Measurements from ENCODE around the gene STK32C.
"Not testable (repeated sequence)": the region's sequence is repeated elsewhere in the genome, so short reads cannot be mapped to it uniquely, and the experiment has no call there.

STK32C gene

DNA sequence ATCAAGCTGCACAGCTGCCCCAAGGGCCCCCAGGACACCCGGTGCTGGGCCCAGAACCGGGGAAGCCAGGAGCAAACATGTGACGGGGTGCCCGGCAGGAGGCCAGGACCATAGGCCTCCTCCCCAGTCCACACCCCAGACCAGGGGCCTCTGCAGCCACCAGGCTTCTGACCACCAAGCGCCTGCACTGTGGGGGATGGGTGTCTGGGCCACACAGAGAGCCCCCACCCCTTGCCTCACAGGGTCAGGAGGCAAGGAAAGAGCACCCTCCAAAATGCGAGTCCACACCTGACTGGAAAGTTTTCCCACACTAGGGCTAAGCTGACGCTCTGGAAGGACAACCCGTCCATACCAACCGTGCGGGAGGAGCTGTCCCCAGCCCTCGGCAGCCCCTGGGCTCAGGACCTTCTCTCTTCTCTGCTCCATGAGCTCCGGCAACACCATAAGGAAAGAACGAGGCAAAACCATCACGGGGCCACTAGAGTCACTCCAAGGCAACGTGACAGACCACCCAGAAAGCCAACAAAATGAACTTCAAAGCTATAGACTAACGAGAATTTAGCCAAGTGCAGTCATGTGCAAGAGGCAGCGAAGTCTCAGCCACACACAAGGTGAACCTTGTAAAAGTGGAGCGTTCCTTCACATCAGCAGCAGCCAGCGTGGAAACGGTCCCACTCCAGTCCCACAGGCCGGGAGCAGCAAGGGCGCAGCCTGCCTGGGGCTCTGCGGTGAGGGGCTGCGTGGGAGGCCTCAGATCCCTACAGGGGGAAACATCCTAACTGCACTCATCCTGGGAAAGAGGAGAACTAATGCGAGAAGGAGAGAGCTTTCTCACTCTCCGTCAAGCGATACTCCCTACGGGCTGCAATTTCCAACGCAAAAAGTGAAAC lies 5.1 kb downstream of the STK32C start:
- no peak for DNase-seq (ENCODE audit: low read depth in 2 of 2)

DNA sequence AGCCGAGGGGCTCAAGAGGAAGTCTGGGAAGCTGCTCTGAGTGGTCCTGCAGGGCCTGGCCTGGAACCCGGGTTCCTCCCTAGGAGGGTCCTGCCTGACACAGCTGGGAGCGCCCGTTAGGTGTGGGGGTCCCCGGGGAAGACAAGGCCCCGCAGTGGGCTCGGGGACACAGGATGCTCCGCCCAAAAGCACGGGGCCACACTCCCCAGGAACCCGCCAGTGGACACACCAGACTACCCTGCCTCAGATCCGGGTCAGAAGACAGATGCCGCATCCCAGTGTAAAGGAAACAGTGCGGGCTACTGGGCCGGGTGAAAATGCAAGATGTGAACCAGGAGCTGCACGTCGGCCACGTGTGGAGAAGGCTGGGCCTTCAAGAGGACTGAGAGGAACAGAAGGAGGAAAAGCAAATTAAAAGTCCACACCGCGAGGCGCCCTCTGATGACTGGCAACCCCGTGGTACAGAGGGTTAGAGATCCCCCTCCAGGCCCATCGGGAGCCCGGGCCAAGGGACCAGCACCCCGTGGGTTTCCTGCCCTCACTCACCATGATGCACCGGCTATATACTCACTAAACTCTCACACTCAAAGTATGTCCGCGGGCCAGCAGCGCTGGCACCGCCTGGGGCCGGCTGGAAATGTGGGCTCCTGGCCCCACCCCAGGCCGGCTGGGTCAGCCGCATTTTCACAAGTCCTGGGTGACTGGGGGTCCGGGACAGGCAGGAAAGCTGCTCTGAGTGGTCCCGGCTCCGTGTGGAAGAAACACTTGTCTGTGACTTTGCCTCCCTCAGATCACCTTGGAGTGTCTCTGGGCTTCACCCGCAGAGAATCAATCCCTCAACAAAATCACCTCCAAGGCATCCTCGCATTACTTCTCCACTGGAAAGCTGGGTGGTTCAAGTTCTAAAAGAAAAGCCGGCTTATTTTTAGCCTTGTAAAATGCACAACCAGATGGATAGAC lies 6.1 kb downstream of the STK32C start:
- DNase-seq (ENCODE audit: low read depth in 2 of 2): no peak

DNA sequence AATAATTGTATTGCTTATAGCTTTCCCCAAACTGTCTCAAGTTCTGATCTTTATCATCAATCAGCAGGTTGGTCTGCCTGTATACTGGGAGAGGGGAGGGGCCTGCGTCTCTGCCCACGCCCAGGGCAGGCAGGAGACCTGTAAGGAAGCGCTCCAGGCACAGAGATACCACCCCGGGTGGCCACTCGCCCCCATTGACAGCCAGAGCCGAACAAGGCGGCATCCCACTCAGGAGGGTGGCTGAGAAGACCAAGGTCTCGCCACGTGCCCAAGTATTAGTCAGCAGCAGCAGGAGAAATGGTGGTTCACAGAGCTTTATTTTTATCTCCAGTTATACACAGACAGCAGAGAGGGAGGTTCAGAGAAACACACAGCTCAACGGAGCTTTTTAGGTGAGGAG lies 7.2 kb downstream of the STK32C start:
- DNase-seq (ENCODE audit: low read depth in 2 of 2): no peak

DNA sequence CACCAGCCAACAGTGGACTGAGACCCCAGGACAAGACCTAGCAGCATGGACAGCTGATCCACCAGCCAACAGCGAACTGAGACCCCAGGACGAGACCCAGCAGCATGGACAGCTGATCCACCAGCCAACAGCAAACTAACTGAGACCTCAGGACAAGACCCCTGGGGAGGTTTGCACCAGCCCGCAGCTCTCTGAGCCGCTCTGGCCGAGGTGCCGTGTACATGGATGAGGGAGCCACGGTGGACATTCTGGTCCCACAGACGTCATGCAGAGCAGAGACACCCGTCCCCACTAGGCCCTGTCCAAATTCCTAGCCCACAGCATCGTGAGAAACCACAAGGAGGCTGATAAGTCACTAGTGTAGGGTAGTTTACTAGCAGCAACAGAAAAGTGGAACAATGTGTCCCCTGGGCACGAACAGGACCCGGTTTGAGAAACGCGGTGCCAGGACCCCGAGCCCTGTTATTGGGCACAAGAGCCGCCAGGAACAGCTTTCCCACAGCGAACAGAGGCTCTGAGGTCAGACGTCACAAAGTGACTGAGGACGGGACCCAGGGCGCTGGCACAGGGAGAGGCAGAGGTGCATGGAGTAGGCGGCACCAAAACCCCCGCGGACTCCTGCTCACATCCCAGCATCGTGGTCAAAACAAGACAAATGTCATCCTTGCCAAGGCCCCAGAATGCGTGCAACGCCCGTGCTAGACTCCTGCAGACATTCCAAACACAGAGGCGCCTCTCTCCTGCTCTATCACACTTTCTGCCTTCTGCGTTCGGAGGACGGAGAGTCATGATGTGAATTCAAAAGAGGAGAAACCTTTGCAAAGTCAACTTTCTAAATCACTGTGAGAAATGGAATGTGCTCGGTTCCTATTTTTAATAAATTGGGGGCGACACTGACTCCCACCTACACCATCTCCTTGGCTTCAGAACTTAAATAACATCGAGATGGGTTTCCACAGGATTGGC lies 8.1 kb downstream of the STK32C start:
- no peak for DNase-seq (ENCODE audit: low read depth in 2 of 2)

DNA sequence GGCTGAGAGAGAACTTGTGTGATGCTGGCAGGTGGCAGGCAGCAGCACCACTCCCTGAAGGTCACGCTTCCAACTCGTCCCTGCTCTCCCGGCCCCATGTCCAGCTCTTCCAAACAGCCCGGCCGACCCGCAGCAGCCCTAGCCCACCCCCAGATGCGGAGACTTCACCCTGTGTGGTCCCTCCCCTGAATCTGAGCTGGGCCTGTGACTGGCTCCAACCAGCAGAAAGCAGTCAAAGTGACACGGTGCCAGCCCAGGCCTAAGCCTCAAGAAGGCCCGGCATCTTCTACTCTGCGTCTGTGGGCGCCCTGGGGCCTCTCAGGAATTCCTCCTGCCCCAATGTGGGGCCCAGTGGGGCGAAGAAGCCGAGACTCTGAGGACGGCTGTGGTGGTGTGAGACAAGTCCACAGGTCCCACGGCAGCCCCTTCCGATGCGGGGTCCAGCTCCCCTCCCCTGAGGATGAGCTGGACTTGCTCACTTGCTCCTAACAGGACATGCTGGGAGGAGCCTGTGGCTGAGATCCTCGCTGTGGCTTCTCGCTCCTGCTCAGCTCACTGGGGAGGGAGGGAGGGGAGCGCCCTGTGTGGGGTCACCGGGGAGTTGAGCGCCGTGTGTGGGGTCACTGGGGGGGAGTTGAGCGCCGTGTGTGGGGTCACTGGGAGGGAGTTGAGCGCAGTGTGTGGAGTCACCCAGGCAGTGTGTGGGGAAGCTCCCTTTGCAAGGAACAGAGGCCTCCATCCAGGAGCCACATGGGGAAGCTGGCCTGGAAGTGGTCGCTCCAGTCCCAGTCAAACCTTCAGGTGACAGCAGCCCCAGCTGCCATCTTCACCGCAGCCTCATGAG lies 9.5 kb downstream of the STK32C start:
- no peak for DNase-seq (ENCODE audit: low read depth in 2 of 2)

DNA sequence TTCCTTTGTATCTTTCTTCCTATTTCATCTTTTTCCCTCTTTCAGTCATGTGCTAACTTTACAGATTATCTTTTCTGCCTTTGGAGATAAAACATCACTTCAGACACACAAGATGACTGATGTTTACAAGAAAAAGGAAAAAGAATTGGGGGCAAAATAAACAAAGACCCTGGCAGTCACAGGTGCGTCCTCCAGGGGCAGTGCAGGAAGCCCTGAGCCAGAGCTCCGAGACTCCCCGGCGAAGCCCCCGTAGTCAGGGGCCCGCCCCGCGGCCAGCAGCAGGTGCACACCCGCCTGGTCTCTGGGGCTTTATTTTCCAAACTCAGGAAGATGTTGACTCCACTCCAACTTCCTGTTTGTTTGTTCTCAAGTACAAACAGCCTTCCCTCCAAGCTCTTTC lies 10.2 kb downstream of the STK32C start:
- DNase-seq (ENCODE audit: low read depth in 2 of 2): no peak

DNA sequence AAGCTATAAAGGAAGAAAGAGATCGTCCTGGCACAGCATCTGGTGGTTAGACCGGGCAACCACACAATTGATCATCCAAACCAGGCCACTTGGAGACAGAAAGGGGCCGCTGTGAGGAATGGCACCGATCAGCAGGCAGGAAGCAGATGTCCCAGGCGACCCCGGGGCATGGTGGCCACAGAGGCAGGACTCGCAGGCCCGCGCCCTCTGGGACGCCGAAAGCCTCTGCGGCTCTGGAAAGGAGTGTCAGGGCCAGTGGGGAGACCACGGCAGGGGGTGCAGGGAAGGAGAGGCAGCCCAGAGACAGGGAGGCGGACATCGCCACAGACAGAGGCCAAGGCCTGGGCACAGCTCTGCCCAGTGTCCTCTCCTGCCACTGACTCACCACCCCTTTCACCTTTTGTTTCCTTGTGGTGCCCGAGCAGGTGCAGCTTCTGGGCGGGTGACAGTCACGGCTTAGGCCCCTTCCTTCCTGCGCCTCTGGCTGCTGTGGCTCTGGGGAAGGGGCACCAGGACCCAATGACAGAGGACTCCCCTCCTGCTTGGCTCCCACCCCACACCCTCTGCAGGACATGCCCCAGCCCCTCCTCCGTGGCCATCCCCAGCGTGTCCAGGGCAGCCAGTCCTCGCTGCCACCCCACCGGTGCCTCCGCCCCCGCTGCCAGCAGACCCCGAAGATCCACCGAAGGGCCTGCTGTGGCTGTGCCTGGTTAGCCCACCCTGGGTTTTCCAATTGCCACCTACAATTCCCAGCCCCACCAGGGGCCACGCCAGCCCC lies 10.9 kb downstream of the STK32C start:
- DNase-seq (ENCODE audit: low read depth in 2 of 2): no peak

DNA sequence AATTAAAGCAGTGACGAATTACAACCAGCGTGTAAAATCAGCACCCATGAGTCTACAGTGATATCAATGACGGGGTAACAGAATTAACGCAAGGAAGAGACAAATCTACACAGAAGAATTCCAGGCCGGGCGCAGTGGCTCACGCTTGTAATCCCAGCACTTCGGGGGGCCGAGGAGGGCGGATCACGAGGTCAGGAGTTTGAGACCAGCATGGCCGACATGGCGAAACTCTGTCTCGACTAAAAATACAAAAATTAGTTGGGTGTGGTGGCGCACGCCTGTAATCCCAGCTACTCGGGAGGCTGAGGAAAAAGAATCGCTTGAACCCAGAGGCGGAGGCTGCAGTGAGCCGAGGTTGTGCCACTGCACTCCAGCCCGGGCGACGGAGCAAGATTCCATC lies 12.3 kb downstream of the STK32C start:
- not testable (repeated sequence) for DNase-seq (ENCODE audit: low read depth in 2 of 2)

DNA sequence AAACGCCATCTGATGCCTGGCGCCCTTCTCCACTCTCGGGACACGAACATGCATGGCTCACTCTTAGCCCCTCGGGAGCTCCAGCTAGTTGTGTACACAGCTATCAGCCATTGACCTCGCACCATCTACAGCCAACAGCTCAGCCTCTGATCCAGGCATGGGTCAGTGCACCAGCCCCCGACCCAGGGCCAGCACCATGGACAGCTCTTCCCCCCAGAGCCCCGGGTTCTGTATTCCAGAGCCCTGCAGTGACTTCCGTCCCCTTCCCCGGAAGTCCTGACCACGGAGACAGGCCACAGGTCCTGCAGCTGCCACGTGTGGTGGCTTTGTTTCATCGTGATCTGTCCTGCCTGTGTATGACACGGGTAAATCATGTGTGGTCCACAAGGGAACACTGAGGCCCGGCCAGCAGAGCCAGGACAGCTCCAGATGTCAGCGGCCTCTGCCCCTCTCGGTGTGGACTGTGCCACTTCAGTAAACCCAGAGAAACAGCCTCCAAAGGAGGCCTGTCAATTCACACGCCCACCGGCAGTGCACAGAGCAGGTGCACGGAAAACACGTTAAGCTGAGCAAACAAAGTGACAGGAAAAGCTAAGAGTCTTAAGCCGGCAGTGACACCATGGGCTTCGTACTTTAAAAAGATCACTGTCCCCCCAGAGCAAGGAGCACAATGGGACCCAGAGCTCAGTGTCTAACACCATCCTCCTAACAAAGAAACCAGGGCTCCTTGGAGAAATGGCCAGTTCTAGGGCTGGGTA lies 13.0 kb downstream of the STK32C start:
- DNase-seq (ENCODE audit: low read depth in 2 of 2): no peak

DNA sequence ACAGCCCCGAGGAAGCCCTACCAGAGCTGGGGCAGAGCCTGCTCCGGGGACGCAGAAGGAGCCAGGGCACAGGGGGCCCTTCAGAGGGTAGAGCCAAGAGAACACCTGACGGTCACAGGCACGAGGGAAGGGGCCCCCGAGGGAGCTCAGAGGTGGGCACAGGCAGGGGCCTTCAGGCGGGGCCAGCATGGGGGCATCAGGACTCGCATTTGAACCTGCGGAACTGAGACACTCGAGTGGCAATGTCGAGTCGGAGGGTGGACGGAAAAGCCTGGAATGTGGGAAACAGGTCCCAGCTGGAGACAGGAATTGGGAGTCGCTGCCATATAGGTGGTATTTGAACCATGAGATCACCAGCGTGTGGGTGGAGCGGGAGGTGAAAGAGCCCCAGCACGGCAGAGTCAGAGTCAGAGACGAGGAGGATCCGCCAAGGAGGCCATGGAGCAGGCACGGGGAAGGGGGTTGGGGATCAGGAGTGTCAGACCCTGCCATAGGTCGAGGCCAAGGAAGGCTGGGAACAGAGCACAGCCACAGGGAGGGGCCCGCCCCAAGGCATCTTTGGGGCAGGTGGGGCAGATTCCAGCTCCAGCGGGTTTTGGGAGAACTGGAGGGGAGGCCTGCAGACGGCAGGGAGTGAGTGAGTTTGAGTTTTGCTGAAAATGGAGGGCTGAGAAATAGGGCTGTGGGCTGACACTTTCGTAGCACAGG lies 13.8 kb downstream of the STK32C start:
- no peak for DNase-seq (ENCODE audit: low read depth in 2 of 2)

DNA sequence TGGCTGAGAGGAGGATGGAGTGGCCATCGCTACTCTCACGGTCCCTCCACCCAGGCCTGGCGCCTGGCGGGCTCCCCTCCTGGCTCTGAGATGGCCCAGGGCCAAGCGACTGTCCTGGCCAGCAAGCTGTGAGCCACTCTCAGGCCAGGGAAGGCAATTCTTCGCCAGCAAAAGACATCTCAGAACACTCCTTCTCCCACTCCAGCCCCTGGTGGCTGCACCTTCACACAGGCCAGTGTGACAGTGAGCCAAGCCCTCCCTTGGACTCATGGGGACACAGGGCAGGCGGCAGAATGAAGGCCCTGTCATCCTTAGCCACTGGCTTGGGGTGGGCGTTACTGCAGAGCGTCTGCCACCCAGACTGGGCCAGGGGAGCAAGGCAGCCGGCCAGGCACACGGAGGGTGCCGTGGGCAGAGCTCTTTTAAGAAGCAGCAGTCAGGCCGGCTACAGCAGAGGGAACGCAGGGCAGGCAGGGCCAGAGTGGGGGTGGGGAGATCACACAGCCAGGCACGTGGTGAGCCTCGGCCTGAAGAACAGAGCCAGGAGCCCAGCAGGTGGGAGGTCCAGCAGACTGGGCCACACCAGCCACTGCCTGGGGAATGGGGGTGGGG lies 14.4 kb downstream of the STK32C start:
- DNase-seq (ENCODE audit: low read depth in 2 of 2): no peak

DNA sequence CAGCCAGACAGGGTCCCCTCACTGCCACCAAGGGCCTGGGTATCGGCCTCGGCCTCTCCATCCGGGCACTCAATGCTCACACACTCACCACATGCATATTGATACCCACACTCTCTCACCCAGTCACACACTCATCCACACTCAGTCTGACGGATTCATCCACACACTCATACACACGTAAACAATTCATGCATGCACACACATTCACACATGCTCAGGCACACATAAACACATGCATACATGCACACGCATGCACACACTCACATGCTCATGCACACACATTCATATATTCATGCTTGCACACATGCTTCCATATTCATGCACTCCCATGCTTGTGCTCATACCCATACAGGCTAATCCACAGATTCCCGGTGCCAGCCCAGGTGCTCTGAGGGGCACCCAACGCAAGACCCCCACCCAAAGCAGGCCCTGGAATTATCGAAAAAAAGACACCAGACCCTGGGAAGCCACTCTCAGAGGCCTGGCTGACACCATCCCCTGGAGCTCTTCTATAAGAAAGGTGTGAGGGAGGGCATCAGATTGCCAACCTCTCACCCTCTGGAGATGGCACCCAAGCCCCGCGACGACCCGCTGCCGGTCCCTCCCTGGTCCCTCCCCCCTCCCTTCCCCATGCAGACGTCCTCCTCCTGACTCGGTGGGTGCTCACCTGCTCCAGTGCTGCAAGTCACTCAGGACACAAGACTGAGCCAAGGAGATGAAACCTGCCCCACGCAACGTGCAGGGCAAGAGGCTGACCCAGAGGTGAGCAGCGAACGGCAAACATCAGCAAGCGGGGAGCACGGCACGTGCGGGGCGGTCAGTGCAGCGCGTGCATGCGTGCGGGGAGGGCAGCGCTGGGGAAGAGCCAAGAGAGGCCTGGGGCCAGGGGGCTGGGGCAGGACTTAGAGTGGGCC lies 15.2 kb downstream of the STK32C start:
- no peak for DNase-seq (ENCODE audit: low read depth in 2 of 2)

DNA sequence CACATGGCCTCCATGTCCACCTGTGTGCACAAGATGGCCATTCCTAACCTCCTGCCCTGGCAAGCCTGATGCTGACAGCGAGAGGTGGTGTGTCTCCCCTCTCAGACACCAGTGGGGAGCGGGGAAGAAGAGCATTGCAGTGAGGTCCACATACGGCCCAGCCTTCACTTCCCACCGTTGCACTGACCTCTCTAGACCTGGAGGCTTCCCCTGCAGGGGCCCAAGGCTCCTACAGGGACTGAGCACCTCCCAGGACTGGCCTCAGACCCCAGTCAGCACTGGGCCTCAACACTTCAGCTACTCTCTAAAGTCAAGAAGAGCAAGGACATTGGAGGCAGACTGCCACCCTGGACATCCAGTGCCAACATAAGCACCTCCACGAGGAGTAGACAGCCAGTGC lies 15.9 kb downstream of the STK32C start:
- no peak for DNase-seq (ENCODE audit: low read depth in 2 of 2)

DNA sequence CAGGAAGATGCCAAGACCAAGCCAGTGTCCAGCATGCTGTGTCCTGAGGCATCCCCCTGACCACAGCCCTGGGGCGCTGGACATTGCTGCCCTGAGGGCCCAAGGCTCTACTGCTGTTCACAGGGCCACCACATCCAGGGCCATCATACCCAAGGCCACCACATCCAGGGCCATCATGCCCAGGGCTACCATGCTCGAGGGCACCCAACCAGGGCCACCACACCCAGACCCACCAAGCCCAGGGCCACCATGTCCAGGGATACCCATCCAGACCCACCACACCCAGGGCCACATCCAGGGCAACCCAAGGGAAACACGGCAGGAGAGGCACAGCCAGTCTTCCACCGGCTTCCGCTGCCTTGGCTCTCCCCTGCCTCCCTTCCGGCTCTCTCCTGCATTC lies 17.1 kb downstream of the STK32C start:
- DNase-seq (ENCODE audit: low read depth in 2 of 2): no peak

DNA sequence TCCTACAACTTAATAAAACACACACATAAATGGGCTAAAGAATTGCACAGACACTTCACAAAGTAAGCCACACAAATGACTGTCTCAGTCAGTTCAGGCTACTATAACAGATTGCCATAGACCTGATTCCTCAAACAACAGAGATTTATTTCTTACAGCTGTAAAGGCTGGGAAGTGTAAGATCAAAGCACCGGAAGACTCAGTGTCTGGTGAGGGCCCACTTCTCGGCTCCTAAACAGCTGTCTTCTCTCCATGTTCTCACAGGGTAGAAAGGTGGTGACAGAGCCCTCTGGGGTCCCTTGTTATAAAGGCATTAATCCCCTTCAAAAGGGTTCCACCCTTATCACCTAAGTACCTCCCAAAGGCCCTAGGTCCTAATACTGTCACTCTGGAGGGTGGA lies 18.3 kb downstream of the STK32C start:
- no peak for DNase-seq (ENCODE audit: low read depth in 2 of 2)

DNA sequence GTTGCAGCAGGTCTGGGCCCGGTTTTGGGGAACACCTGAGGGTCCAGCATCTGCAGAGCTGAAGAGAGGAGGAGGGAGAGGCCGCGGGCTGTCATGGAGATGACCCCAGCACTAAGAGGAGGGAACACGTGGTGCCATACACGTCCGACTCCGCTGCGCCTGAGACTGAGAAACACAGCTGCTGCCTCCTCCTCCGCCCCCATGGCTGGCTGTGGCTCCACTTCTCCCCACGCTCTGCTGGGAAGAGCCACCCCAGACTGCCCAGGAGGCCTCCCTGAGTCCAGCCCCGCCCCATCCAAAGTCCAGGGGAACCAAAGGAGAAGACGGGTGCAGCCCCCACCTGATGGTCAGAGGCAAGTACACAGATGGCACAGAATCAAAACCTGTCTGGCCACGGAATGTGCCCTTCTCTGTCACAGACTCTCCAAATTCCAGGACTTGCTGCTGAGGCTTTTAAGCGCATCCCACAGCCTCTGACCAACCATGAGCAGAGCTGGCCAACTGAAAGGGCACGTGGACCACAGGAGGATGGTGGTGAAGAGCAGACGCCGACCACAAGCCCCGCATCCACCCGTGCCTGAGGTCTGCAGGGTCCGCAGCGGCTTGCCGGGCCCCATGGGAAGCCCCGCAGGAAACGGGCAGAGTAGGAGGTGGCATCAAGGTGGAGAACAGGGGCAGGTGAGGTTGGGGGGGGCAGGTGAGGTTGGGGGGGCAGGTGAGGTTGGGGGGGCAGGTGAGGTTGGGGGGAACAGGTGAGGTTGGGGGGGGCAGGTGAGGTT lies 24.0 kb downstream of the STK32C start:
- no peak for DNase-seq (ENCODE audit: low read depth in 2 of 2)
